Tibial nerve (tissue), 4 donors: ENCODE measurements around the gene MARCHF2.

Experiments used
- EP300 ChIP-seq, 2 donors: sonication (generic); formaldehyde crosslinking; IDR thresholded peaks; one replicate each; pipeline ENCODE4 v1.6.1; 2017; ENCODE audit warnings: antibody characterized with exemption in 2 of 2, mild to moderate bottlenecking in 1 of 2
- TF ChIP-seq, protein P1 (sequence below), 5 experiments: fragments of 200-600 bp in 3 of 5; fragments of 450-650 bp in 2 of 5; sonication (generic) in 3 of 5; IDR thresholded peaks; one replicate each; pipeline ENCODE4 v1.5.1; 2016 to 2019; ENCODE audit warnings: antibody characterized with exemption in 5 of 5, mild to moderate bottlenecking in 3 of 5, moderate library complexity in 2 of 5

DNA sequence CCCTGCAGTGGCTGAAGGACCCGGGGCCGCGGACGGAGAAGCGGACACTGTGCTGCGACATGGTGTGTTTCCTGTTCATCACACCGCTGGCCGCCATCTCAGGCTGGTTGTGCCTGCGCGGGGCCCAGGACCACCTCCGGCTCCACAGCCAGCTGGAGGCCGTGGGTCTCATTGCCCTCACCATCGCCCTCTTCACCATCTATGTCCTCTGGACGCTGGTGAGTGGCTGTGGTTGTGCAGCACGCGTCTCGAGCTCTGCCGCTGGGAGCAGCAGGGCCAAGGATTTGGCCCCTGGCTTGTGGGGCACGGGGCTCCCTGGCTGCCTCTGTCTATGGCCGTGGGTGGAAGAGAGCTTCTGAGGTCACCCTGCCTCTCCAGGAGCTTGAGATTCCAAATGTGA lies 17.5 kb downstream of the MARCHF2 start:
- TF ChIP-seq, protein P1, sequence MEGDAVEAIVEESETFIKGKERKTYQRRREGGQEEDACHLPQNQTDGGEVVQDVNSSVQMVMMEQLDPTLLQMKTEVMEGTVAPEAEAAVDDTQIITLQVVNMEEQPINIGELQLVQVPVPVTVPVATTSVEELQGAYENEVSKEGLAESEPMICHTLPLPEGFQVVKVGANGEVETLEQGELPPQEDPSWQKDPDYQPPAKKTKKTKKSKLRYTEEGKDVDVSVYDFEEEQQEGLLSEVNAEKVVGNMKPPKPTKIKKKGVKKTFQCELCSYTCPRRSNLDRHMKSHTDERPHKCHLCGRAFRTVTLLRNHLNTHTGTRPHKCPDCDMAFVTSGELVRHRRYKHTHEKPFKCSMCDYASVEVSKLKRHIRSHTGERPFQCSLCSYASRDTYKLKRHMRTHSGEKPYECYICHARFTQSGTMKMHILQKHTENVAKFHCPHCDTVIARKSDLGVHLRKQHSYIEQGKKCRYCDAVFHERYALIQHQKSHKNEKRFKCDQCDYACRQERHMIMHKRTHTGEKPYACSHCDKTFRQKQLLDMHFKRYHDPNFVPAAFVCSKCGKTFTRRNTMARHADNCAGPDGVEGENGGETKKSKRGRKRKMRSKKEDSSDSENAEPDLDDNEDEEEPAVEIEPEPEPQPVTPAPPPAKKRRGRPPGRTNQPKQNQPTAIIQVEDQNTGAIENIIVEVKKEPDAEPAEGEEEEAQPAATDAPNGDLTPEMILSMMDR (IDR thresholded peaks at IDR 0.05): no peak
- TF ChIP-seq EP300 (IDR thresholded peaks at IDR 0.05): no peak
